ENCODE data around the gene MAML2. TPM values are rescaled to one million over a fixed set of nuclear protein-coding genes. Genes with fewer than 3 reads are reported as not detected.
A peak's percentile ranks its signal among the peaks of the same experiment; 100 is the strongest.

MAML2 gene
- total RNA-seq, 2 experiments from 2014 or later = 11.8 to 12.5 TPM

GRCh38 chr11:96306071-96306470 is 36.9 kb downstream of the MAML2 start:
- Mint-ChIP-seq H3K9me3 (no peaks in the 10 kb centered on the region), H3K27ac (no peak overlapping the region), H3K36me3 (ENCODE audit: low read depth) (peaks cover 3% of the 10 kb centered on the region), H3K4me3 (no peak overlapping the region), H3K27me3 (no peaks in the 10 kb centered on the region), H3K4me1 (ENCODE audit: low read depth) (peaks cover 79% of the 10 kb centered on the region)
- ATAC-seq (no peak), DNase-seq (no peak)
- CTCF ChIA-PET = interaction anchor here (0.6 to 2.3 kb wide), 4 partner anchors 11 to 37 kb away, joined by 3 to 9 read pairs (median 4); partner anchors contain the start of gene MAML2
- POLR2A ChIA-PET = interaction anchor here (2.3 kb wide), 1 partner anchor 37 kb away, joined by 7 read pairs; the partner anchor contains the start of gene MAML2
- intact Hi-C loops (cut with micrococcal nuclease) = no loop called here
- TF ChIP-seq, protein P1, sequence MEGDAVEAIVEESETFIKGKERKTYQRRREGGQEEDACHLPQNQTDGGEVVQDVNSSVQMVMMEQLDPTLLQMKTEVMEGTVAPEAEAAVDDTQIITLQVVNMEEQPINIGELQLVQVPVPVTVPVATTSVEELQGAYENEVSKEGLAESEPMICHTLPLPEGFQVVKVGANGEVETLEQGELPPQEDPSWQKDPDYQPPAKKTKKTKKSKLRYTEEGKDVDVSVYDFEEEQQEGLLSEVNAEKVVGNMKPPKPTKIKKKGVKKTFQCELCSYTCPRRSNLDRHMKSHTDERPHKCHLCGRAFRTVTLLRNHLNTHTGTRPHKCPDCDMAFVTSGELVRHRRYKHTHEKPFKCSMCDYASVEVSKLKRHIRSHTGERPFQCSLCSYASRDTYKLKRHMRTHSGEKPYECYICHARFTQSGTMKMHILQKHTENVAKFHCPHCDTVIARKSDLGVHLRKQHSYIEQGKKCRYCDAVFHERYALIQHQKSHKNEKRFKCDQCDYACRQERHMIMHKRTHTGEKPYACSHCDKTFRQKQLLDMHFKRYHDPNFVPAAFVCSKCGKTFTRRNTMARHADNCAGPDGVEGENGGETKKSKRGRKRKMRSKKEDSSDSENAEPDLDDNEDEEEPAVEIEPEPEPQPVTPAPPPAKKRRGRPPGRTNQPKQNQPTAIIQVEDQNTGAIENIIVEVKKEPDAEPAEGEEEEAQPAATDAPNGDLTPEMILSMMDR (IDR thresholded peaks at IDR 0.05) = no peak

DNA sequence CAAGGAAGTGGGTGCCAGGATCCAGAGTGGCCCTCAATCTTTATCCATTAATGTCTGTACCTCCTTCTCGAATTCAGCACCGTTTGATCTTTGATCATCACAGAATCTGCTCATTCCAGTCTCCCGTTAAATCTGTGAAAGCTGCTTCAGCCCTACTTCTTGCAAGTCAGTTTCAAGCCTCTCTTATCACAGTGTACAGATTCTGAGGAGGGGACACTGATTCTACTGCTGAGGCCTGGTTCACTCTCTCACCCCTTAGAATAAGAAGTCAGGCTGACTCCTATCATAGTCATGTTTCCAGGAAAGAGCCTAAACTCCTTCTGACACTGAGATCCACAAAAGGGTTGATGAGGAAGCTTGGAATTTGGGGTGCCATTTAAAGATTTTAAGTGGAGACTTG is 39.0 kb downstream of the MAML2 start:
- peaks cover 7% of the 10 kb centered on the region for H3K36me3 Mint-ChIP-seq (ENCODE audit: low read depth)
- CTCF ChIA-PET = interaction anchor here (0.7 to 1.3 kb wide), 2 partner anchors 10 to 37 kb away, joined by 3 to 4 read pairs; no protein-coding TSS in a partner anchor
- no peaks in the 10 kb centered on the region for H3K9me3 Mint-ChIP-seq
- intact Hi-C loops (cut with micrococcal nuclease) = no loop called here
- POLR2A ChIA-PET = interaction anchor here (0.6 to 1.6 kb wide), 3 partner anchors 8 to 1270 kb away, joined by 3 to 6 read pairs (median 3); no protein-coding TSS in a partner anchor
- TF ChIP-seq, protein P1 (IDR thresholded peaks at IDR 0.05) = no peak
- no peaks in the 10 kb centered on the region for H3K27me3 Mint-ChIP-seq
- H3K27ac Mint-ChIP-seq = peak overlapping the region; percentile 31
- H3K4me3 Mint-ChIP-seq = no peak overlapping the region
- ATAC-seq (no peak), DNase-seq (no peak)
- H3K4me1 Mint-ChIP-seq (ENCODE audit: low read depth) = peaks cover 83% of the 10 kb centered on the region

- Mint-ChIP-seq H3K9me3 (no peaks in the 10 kb centered on the region), H3K4me3 (no peak overlapping the region), H3K27me3 (no peaks in the 10 kb centered on the region), H3K4me1 (ENCODE audit: low read depth) (peaks cover 79% of the 10 kb centered on the region), H3K27ac (peak overlapping the region; percentile 48), H3K36me3 (ENCODE audit: low read depth) (peaks cover 11% of the 10 kb centered on the region)
- TF ChIP-seq, protein P1 (IDR thresholded peaks at IDR 0.05) = no peak
- POLR2A ChIA-PET = interaction anchor here (1.3 kb wide), 1 partner anchor 9 kb away, joined by 3 read pairs; no protein-coding TSS in a partner anchor
- DNase-seq (no peak), ATAC-seq (peak; percentile 48)
- CTCF ChIA-PET = interaction anchor here (0.7 to 1.7 kb wide), 3 partner anchors 11 to 40 kb away, joined by 3 to 4 read pairs (median 4); partner anchors contain the start of gene MAML2
- intact Hi-C loops (cut with micrococcal nuclease) = no loop called here
Observed at GRCh38 chr11:96303064-96303463, 39.9 kb downstream of the MAML2 start.

- intact Hi-C loops (cut with micrococcal nuclease) = no loop called here
- H3K27ac Mint-ChIP-seq = no peak overlapping the region
- no peak for ATAC-seq
Observed at GRCh38 chr11:96301818-96302217, 41.2 kb downstream of the MAML2 start.

More at GRCh38 chr11:96301818-96302217, 41.2 kb downstream of the MAML2 start:
- TF ChIP-seq, protein P1 (IDR thresholded peaks at IDR 0.05) = no peak
- Mint-ChIP-seq H3K9me3 (no peaks in the 10 kb centered on the region), H3K4me3 (no peak overlapping the region), H3K27me3 (no peaks in the 10 kb centered on the region), H3K4me1 (ENCODE audit: low read depth) (peaks cover 70% of the 10 kb centered on the region), H3K36me3 (ENCODE audit: low read depth) (peaks cover 13% of the 10 kb centered on the region)
- ChIA-PET POLR2A (no interaction called here), CTCF (interaction anchor here (1.7 kb wide), 1 partner anchor 42 kb away, joined by 4 read pairs; the partner anchor contains the start of gene MAML2)
- DNase-seq = no peak

Measured in activated CD8-positive, alpha-beta T cell treated with anti-CD3 and anti-CD28 coated beads for 36 hours (primary cell).